SK-N-SH (cell line): Measurements from ENCODE around the gene DSG4. TPM values are rescaled to one million over a fixed set of nuclear protein-coding genes. Genes with fewer than 3 reads are reported as not detected.

Source experiments
- CTCF ChIA-PET: fragments of 300-600, 350-600 bp; formaldehyde crosslinking; extraction: SDS; loops from one replicate; lab custom pipeline; 2021; lab: Yijun Ruan, JAX
- POLR2A ChIA-PET: fragments of 350-600 bp; sonication (Branson Sonifier 250); formaldehyde crosslinking; extraction: SDS; loops from one replicate; lab custom pipeline; 2020; ENCODE audit warnings: antibody characterized with exemption, inconsistent platforms; lab: Yijun Ruan, JAX
- DNase-seq: peaks from one replicate; pipeline ENCODE4 v3.0.0; 2012
- H2AFZ ChIP-seq: fragments of 200-600 bp; sonication (generic); 2 replicates; pipeline ENCODE4 v1.8.1; 2016; ENCODE audit warnings: antibody characterized with exemption, mild to moderate bottlenecking, low read depth
- H3F3A ChIP-seq: fragments of 200-600 bp; sonication (generic); replicated peaks from 2 replicates; pipeline ENCODE3; 2016; ENCODE audit warnings: antibody characterized with exemption, mild to moderate bottlenecking; ENCODE audit not compliant: insufficient read depth
- H3K27ac ChIP-seq, 2 experiments: fragments of 200-500 bp in 1 of 2; fragments of 200-600 bp in 1 of 2; sonication (Bioruptor generic) in 1 of 2; sonication (generic), shearing (Covaris generic) in 1 of 2; 2 replicates each; pipeline versions ENCODE4 v1.5.1 to v1.6.1; 2014 to 2016; ENCODE audit warnings: low read depth in 2 of 2, inconsistent platforms in 1 of 2, low read length in 1 of 2, mild to moderate bottlenecking in 1 of 2, mixed read lengths in 1 of 2
- H3K27me3 ChIP-seq: fragments of 200-600 bp; sonication (generic), shearing (Covaris generic); 2 replicates; pipeline ENCODE4 v1.6.1; 2016; ENCODE audit warnings: mixed run types; ENCODE audit not compliant: insufficient read depth
- H3K36me3 ChIP-seq, 2 experiments: fragments of 200-500 bp in 1 of 2; fragments of 200-600 bp in 1 of 2; sonication (Bioruptor generic) in 1 of 2; sonication (generic) in 1 of 2; replicated peaks in 1 of 2; 2 replicates each; pipeline versions ENCODE3 to v1.5.1; 2014 to 2016; ENCODE audit warnings: low read length in 1 of 2, mild to moderate bottlenecking in 1 of 2; ENCODE audit not compliant: insufficient read depth in 2 of 2, control insufficient read depth in 1 of 2
- H3K4me1 ChIP-seq, 2 experiments: fragments of 200-500 bp in 1 of 2; fragments of 200-600 bp in 1 of 2; sonication (Bioruptor generic) in 1 of 2; sonication (generic), shearing (Covaris generic) in 1 of 2; 2 replicates each; pipeline versions ENCODE4 v1.5.1 to v1.6.1; 2014 to 2016; ENCODE audit warnings: low read depth in 1 of 2, low read length in 1 of 2, mixed run types in 1 of 2; ENCODE audit not compliant: insufficient read depth in 2 of 2, control insufficient read depth in 1 of 2
- H3K4me2 ChIP-seq: fragments of 200-600 bp; sonication (generic), shearing (Covaris generic); 2 replicates; pipeline ENCODE4 v1.6.1; 2017; ENCODE audit warnings: mixed run types
- H3K4me3 ChIP-seq, 2 experiments: fragments of 200-500 bp in 1 of 2; fragments of 200-600 bp in 1 of 2; sonication (Bioruptor generic) in 1 of 2; sonication (generic), shearing (Covaris generic) in 1 of 2; 2 replicates each; pipeline versions ENCODE4 v1.5.1 to v1.8.1; 2014 to 2016; ENCODE audit warnings: low read depth in 2 of 2, inconsistent platforms in 1 of 2, low read length in 1 of 2, mild to moderate bottlenecking in 1 of 2, mixed read lengths in 1 of 2, moderate library complexity in 1 of 2
- H3K79me2 ChIP-seq: fragments of 200-600 bp; sonication (generic); 2 replicates; pipeline ENCODE4 v1.8.1; 2017; ENCODE audit warnings: mild to moderate bottlenecking; ENCODE audit not compliant: insufficient read depth
- H3K9ac ChIP-seq: fragments of 200-600 bp; sonication (generic); 2 replicates; pipeline ENCODE4 v1.6.1; 2017; ENCODE audit warnings: mixed run types
- H3K9me2 ChIP-seq: fragments of 200-600 bp; sonication (generic); 2 replicates; pipeline ENCODE4 v1.6.1; 2017; ENCODE audit warnings: mixed run types
- H3K9me3 ChIP-seq: fragments of 200-600 bp; sonication (generic); 2 replicates; pipeline ENCODE4 v1.6.1; 2017; ENCODE audit warnings: mixed run types, mild to moderate bottlenecking, moderate library complexity
- H4K20me1 ChIP-seq: fragments of 200-600 bp; sonication (generic); 2 replicates; pipeline ENCODE4 v1.6.1; 2017; ENCODE audit warnings: mild to moderate bottlenecking, mixed run types; ENCODE audit not compliant: insufficient read depth
- CHD2 ChIP-seq: fragments of 150-350 bp; IDR thresholded peaks from 2 replicates; pipeline ENCODE4 v1.6.1; 2018; ENCODE audit warnings: low read length; ENCODE audit not compliant: partially characterized antibody
- EP300 ChIP-seq, 2 experiments: IDR thresholded peaks; 2 replicates each; pipeline versions ENCODE4 v1.4.0 to v1.6.1; 2012; ENCODE audit warnings: borderline replicate concordance in 1 of 2, low read depth in 1 of 2, low read length in 1 of 2
- EZH2phosphoT487 ChIP-seq: fragments of 200-600 bp; sonication (generic); IDR thresholded peaks from 2 replicates; pipeline ENCODE4 v1.6.1; 2017; ENCODE audit warnings: low read depth, mixed run types, mild to moderate bottlenecking, antibody characterized with exemption, moderate library complexity, borderline replicate concordance
- FOSL2 ChIP-seq: IDR thresholded peaks from 2 replicates; pipeline ENCODE4 v1.4.0; 2012; ENCODE audit warnings: low read depth, mild to moderate bottlenecking, moderate library complexity, borderline replicate concordance
- FOXM1 ChIP-seq: IDR thresholded peaks from 2 replicates; pipeline ENCODE4 v1.4.0; 2012; ENCODE audit warnings: low read depth, mild to moderate bottlenecking
- GABPA ChIP-seq: IDR thresholded peaks from 2 replicates; pipeline ENCODE4 v1.4.0; 2012; ENCODE audit warnings: low read depth, mild to moderate bottlenecking
- GATA2 ChIP-seq: sonication (generic); formaldehyde crosslinking; IDR thresholded peaks from 2 replicates; pipeline ENCODE4 v1.5.0; 2020; ENCODE audit warnings: mild to moderate bottlenecking, missing genetic modification reagents
- JUND ChIP-seq: IDR thresholded peaks from 2 replicates; pipeline ENCODE4 v1.4.0; 2012
- MEF2A ChIP-seq: IDR thresholded peaks from 2 replicates; pipeline ENCODE4 v1.4.0; 2012; ENCODE audit warnings: low read depth, borderline replicate concordance
- MXI1 ChIP-seq: IDR thresholded peaks from 2 replicates; pipeline ENCODE4 v1.6.1; 2012; ENCODE audit warnings: mild to moderate bottlenecking, low read depth, low read length, improper control_type of control experiment
- NFIC ChIP-seq: IDR thresholded peaks from 2 replicates; pipeline ENCODE4 v1.4.0; 2012; ENCODE audit warnings: borderline replicate concordance
- POLR2AphosphoS5 ChIP-seq: IDR thresholded peaks from 2 replicates; pipeline ENCODE4 v1.6.1; 2012; ENCODE audit warnings: low read depth, low read length
- RAD21 ChIP-seq: IDR thresholded peaks from 2 replicates; pipeline ENCODE4 v1.6.1; 2012; ENCODE audit warnings: mild to moderate bottlenecking, low read length
- REST ChIP-seq: IDR thresholded peaks from 2 replicates; pipeline ENCODE4 v1.6.1; 2012; ENCODE audit warnings: mild to moderate bottlenecking, low read depth, low read length, moderate library complexity
- RXRA ChIP-seq: IDR thresholded peaks from 2 replicates; pipeline ENCODE4 v1.4.0; 2012; ENCODE audit warnings: low read depth, mild to moderate bottlenecking, borderline replicate concordance
- TAF1 ChIP-seq: IDR thresholded peaks from 2 replicates; pipeline ENCODE4 v1.6.1; 2012; ENCODE audit warnings: low read depth, mild to moderate bottlenecking, low read length, moderate library complexity, borderline replicate concordance
- TCF12 ChIP-seq: IDR thresholded peaks from 2 replicates; pipeline ENCODE4 v1.4.0; 2012
- TEAD4 ChIP-seq: IDR thresholded peaks from 2 replicates; pipeline ENCODE4 v1.4.0; 2012; ENCODE audit warnings: mild to moderate bottlenecking, borderline replicate concordance; ENCODE audit not compliant: insufficient read depth
- USF2 ChIP-seq: fragments of 150-350 bp; IDR thresholded peaks from 2 replicates; pipeline ENCODE4 v1.6.1; 2017; ENCODE audit warnings: antibody characterized with exemption, low read length, low read depth, borderline replicate concordance
- YY1 ChIP-seq: IDR thresholded peaks from 2 replicates; pipeline ENCODE4 v1.4.0; 2012; ENCODE audit warnings: low read depth, mild to moderate bottlenecking
- WGBS: methylation state at CpG from one replicate; pipeline ENCODE4 v1.1.6; 2017; ENCODE audit warnings: low lambda C conversion rate; 5-methylcytosine and 5-hydroxymethylcytosine counted together
- polyA plus RNA-seq, 3 experiments: library from polyadenylated mRNA; depleted of rRNA; stranded (reverse); fragments of >200 nt; gene quantifications; 2 replicates each; pipeline ENCODE4 v1.2.3, GENCODE V29; 2012

The DSG4 gene
- polyA plus RNA-seq, 1 of the 3 experiments (the other 2 are of a cell fraction): not detected

GRCh38 chr18:31428211-31428610 lies 51.6 kb downstream of the DSG4 start:
- Histone ChIP-seq H3K9me2 (no peaks in the 10 kb centered on the region), H3K27ac (no peak overlapping the region), H4K20me1 (no peaks in the 10 kb centered on the region), H3K27me3 (no peaks in the 10 kb centered on the region; the same call in 1 of the 2 replicates), H3K36me3 (no peaks in the 10 kb centered on the region), H3K4me1 (no peaks in the 10 kb centered on the region), H3K4me2 (no peak overlapping the region), H3K9me3 (no peaks in the 10 kb centered on the region), H3K79me2 (no peaks in the 10 kb centered on the region), H3K4me3 (no peak overlapping the region), H3F3A (no peaks in the 10 kb centered on the region), H3K9ac (no peak overlapping the region), H2AFZ (no peak overlapping the region)
- DNase-seq: no peak
- CTCF ChIA-PET: no interaction called here
- 7% methylated on average over 1 of the region's 1 CpG for WGBS
- POLR2A ChIA-PET: no interaction called here
- TF ChIP-seq REST: no peak
- TF ChIP-seq NFIC: no peak
- no peak for TF ChIP-seq TCF12
- TF ChIP-seq RXRA: no peak
- TF ChIP-seq FOXM1: no peak
- no peak for TF ChIP-seq TAF1
- TF ChIP-seq MXI1: no peak
- no peak for TF ChIP-seq MEF2A
- no peak for TF ChIP-seq FOSL2
- TF ChIP-seq TEAD4: no peak
- TF ChIP-seq CHD2: no peak
- no peak for TF ChIP-seq USF2
- no peak for TF ChIP-seq GABPA
- TF ChIP-seq RAD21: no peak
- no peak for TF ChIP-seq EP300 (IDR thresholded peaks at IDR 0.05; ENCODE audit: borderline replicate concordance in 1 of 2, low read depth in 1 of 2, low read length in 1 of 2)
- TF ChIP-seq YY1: no peak
- TF ChIP-seq EZH2phosphoT487: no peak
- TF ChIP-seq JUND: no peak
- TF ChIP-seq POLR2AphosphoS5: no peak
- no peak for TF ChIP-seq GATA2
